ENCODE data around the gene SH3RF3.
"Not testable (repeated sequence)": the region's sequence is repeated elsewhere in the genome, so short reads cannot be mapped to it uniquely, and the experiment has no call there.

The SH3RF3 gene

DNA sequence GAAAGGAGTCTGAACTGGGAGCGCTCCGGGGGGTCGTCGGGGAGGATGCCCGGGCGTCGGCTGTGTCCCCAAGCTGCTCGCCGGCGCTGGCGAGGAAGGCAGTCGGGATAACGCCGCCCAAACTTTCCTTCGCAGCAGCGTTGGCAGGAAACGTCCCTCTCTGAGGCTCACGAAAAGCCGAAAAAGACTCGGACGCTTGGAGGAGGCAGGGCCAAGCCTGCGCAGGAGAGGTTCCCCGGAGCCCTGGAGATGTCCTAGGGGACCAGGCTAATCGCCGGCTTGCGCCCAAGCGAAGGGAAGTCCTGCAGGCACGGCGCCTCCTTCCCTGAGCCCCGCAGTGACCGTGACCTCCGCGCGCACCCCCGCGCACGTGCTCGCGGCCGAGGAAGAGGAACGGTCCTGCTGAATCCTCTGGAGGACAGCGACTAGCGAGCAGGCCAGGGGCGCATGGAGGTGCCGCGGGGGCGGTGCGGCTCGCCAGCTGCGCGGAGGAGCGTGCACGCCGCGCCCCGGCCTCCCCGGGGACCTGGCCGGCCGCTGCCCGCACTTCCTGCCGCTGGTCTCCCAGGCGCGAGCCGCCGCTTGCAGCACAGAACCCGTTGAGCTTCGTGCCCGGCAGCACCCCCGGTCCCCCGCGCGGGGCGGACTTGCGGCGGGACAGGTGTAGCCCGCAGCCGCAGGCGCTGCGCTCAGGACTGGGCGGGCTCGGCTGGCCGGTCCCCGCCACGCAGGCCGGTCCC lies at the start of gene SH3RF3:
SH3RF3 (plus strand) TSS at position 590 of the 740 bp plus-strand sequence.
- peak; percentile 10 for DNase-seq

DNA sequence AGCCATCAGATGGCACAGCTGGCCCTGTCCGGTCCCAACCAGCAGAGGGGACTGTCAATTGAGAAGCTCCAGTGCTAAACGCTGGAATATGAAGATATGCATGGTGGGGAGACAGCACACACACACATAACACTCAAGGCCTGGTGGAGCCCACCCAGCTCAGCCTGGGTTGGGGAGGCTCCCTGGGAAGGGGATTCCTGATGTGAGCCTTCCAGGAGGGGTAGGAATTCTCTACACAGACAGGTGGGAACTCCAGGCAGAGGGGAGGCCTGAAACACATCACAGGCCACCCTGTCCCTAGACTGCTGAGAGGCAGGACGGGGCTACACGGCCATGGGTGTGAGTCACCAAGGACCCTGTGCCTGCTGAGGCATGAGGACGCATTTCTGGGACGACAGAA lies 49.4 kb upstream of the SH3RF3 start:
- no peak for DNase-seq

DNA sequence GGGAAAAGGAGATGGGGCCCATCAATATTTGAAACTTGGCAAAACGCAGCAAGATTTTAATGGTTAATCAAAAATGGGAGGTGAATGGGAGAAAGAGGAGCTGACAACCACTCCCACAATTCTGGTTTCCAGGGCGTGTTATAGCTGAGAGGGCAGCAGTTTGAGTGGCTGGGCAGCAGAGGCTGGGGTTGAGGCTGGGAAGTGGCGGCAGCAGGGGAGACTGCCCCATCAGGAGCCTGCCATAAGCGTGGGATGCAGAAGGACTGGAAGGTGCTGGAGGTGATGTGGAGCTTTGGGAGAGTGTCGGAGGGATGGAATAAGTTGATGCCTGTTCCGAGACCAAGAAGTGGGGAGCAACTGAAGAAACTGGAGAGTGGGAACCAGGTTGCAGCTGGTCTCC lies 48.9 kb upstream of the SH3RF3 start:
- no peak for DNase-seq

DNA sequence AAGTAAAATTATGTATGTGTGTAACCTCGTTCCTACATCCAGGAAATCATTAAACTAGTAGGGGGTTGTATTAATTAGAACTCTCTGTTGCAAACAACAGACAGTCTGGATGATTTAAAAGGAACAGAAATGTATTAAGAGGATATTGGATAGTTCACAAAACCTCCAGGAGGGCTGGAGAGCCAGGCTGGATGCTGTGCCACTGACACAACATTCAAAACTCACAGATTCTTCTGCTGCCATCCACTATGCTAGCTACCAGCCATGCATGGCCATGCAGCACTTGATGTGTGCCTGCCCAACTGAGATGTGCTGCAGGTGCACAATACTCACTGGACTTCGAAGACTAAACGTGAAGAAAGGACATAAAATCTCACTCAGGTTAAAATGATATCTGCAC lies 48.2 kb upstream of the SH3RF3 start:
- DNase-seq: no peak

DNA sequence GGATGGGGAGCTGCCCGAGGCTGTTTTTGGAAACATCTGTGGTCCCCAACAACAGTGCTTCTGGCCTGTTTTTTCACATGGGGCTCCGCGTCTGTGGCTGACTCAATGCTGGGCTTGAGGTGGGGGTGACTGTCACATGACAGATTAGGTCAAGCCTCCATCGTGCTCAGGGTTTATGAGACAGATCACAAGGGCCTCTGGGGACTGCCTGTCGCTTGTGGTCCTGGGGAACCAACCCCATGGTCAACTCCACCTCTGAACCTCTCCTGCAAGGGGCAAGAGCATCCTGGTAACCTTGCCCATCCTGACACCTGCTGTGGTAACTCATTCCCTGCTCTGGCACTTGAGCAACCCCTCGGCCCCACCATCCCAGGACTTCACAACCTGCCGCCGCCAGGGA lies 47.6 kb upstream of the SH3RF3 start:
- DNase-seq: no peak

DNA sequence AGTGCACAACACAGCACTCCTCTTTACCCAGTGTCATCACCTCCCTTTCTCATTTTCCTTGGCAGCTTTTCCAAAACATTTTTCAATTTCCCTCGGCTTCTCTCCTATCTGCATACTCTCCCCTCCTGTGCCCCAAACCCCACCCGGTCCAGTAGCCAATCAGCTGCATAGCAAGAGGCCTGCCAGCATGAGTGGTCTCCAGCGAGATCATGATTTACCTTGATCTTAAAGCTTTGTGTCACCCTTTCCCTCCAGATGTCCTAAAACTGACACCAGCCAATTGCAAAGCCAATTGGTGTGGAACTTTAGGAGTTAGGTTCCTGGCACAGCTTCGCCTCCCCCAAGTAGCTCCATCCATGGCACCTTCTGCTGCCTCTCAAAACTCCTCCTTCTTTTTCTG lies 45.2 kb upstream of the SH3RF3 start:
- DNase-seq: no peak

DNA sequence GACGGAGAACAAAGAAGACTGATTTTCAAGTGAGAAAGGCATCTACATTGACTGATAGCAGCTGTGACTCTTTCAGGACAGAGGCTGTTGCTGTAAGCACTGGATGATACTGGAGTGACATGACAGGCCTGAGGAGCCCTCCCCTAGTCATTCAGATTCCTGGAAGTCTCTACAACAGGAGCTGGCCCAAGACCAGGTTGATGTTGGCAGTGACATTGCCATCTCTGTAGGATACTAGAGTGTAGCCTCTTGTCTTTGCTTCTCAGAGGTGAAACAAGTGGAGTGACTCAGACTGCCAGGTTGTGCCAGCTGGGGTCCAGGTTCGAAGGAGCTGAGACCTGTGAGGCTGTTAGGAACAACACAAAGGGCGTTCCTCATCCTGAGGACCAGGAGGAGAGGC lies 44.7 kb upstream of the SH3RF3 start:
- DNase-seq: no peak

DNA sequence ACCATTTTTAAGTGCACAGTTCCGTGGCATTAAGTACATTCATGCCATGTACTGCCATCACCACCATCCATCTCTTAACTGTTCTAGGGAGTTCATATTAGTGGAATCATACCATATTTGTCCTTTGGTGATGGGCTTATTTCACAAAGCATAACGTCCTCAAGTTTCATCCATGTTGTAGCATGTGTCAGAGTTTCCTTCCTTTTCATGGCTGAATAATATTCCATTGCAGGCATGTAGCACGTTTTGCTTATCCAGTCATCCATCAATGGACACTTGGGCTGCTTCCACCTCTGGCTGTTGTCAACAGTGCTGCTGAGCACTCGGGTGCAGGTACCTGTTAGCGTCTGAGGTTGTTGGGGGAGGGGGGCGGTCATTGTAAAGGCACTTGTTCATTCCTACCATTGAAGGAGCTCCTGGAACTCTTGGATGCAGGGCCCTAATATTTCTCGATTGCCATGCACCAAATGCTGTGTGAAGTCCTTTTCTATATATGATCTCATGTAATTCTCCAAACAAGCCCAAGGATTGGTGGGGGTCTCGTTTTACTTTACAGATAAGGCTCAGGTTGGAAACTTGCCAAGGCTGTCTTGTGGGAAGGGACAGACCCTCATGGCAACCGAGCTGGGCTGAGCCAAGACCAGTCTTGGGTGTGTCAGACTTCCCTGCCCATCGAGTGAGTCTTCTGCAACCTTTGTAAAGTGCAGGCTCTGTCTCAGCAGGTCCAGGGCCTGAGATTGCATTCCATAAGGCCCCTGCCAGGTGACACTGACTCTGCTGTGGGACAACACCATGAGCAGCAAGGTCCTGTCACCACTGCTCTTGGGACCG lies 42.9 kb upstream of the SH3RF3 start:
- DNase-seq: no peak

DNA sequence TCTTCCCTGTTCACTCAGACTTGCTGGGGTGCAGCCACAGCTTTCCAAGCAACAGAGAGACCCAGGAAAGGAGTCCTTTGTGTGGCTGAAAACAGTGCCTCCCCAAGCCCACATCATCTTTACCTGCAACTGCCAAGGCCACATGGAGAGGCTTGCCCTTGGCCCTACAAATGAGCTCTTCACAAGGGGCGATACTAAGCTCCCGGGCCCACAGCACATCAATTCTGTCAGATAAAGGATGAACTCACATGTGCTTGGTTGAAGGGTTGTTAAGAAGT lies 42.3 kb upstream of the SH3RF3 start:
- DNase-seq: no peak

DNA sequence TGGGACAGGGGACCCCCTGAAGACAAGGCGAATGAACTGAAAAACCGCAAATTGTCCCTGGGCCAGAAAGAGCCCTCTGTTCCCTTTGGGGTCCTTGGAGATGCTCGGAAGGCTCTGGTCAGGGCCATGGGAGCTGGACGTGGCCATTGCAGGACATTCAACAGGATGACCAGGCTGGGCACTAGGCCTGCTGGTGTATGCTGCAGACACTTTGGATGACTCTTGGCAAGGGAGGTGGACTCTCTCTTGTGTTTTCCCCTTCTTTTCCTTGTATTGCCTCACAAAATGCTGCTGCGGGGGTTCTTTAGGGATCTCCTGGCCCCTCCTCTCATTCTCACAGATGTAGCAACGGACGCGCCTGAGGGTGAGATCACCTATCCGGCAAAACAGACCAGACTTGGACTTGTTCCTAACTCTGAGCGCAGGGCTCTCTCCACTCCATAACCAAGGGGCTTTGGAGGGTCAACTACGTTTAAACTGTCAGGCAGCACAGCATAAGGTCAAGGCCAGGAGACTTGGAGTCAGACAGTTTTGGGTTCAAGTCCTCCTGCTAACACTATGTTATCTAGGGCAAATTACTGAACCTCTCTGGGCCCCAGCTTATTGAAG lies 41.8 kb upstream of the SH3RF3 start:
- no peak for DNase-seq

DNA sequence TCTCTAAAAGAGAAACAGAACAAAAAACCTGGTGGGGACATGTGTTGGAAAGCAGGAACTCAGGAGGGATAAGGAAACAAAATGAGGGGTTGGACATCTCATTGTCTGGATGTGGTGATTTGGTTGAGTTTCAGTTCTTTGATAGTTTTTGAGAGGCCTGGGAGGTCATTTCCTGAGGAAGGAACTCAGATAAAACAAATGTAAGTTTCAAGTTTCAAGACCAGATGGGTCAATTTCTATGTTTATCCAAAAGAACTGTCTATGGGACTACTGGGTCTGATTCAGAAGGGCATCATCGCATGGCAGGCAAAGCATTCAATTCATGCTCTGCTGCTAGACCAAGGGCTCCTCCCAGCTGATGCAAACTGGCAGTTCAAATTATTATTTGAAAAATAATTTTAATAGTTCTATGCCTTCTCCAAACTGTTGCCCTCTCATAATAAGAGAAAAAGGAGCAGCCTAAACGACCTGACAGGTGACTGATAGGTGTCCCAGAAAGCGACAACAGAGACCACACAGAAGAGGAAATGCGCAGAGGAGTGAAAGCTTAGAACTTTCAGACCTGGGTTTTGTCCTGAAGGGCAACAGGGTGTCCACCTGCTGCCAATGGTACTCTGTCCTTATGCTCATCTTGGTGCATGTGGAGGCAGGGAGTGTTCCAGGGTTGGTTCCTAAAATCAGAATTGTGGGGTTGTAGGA lies 39.3 kb upstream of the SH3RF3 start:
- DNase-seq: no peak

DNA sequence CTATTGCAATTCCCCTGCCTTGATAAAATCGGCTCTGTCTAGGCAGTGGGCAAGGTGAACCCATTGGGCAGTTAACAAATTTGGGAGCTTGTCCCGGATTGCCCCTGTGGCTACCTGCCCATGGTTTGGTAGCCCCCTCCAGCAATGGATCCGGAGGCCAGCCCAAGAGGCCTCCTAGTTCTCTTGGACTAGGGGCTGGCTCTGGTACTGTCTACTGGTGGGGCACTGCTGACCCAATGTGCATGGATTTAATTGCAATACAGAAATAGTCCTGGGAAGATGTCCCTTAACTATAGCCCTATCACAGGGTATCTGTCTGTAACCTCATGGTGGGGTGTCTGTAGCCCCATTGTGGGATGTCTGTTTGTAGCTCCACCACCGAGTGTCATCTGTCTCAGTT lies 37.5 kb upstream of the SH3RF3 start:
- no peak for DNase-seq

DNA sequence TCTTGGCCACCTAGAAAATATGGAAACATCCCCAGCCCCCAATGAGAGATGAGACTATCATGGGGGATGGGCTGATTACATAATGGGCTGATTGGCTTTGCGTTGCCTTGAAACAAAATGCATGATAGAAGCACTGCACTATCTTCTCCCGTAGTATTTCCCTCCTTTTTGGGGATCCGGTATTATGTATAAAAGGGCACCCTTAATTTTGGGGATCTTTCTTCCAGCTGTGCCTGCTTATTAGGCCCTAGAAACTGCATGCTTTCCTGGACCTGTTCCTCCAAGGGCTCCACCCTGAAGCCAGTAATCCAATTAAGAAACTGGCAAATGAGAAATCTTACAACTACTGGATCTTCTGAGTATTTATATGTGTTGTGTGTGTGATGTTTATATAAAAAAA lies 34.9 kb upstream of the SH3RF3 start:
- no peak for DNase-seq

DNA sequence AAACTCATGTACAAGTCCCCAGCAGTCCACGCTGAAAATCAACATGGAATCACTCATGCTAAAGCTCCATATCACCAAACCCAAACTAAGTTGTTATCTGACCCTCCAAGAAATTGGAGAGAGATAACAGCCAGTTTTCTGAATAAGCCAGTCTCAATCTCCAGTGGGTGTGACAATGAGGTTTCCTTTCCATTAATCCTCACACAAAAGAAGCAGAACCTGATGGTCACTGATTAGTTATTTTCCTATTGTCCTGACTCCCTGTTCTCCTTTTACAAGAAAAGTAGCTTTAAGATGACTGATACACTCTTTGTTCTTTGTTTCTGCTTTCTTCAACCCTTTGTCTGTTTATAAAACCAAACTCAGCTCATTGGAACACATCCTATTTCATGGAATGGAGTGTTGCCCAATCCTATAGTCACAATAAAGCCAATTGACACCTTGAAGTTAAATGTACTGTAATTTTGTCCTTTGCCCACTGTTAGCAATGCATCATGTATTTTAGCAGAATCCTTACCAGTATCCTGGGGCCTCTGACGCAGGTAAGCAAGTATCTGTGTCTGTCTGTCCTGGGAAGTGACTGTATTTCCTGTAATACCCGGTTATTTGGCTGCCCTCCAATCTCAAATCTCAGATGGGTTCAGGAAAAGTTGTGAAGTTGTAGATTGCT lies 30.6 kb upstream of the SH3RF3 start:
- no peak for DNase-seq

DNA sequence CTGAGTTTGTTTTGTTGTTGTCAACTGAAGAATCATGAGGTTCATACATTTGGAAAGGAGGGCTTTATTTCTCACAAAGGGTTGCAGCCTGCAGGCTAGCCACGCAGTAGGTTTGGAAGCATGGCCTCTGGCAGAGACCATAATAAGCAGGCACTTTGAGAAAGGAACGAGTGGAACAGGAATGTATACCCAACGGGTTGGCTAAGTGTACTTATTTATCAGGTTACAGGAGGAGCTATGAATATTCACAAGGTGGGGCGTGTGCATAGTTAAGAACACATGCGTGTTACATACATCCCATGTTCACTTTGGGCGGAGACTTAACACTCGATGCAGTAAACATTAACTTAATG lies 30.1 kb upstream of the SH3RF3 start:
- no peak for DNase-seq

DNA sequence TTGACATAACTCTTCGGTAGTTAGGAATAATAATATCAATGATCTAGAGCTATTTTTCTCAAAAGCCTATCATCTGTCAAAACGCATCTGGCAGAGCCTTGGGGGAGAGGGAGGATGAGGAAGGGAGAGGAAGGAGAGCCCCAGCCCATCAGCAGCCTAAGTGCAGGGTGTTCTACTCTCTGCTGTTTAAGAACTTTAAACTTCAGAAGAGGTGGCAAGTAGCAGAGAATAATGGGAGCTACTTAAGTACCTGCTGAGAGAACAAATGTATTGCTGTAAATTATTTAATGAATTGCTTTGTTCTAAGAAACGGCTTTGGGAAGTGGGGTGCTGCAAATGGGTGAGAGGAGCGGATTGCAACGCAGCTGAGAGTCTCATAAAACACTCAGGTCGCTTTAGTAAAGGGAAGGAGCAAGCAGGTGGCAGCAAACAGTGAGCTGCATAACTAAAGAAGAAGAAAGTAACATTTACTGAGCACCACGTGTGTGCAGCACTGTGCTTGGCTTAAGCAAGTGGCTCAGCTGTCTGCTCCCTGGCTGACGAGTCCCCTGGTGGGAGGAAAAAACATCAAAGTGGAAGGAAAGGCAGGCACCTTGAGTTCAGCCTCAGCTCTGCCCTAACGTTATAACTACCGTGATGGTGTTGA lies 26.3 kb upstream of the SH3RF3 start:
- DNase-seq: no peak

DNA sequence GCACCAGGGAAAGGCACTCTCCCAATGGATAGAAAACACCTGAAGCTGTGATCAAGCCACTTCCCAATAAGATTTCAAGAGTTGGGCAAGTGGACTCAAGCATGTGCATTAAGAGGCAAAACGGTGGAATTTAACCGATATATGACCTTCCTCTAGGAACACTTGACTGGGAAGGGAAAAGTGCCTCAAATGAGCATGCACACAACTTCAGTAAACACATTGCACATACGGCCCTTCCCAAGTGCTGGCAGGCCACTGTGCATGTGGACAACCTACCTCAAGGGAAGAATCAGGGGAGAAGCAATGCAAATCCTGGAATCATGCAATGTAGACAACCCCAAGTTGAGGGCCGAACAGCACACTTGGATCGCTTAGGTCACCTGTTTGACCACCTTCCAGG lies 23.9 kb upstream of the SH3RF3 start:
- no peak for DNase-seq

DNA sequence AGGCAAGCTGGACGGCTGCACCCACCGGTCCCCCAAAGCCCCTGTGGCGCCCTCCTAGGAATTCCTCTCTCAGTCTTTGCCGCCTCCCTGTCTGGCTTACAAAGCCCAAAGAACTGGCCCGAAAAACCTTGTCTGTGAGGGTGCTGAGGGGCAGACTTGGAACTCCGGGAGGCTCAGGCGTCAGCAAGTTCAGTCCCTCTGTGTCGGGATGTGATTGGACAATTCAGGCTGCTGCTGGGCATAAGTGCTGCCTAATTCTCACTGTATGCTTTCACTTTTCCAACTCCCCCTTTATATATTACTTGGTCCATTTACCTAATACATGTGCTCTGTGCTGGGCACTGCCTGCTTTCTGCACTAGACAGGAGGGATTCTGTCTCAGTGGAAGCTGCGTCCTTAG lies 20.3 kb upstream of the SH3RF3 start:
- no peak for DNase-seq

DNA sequence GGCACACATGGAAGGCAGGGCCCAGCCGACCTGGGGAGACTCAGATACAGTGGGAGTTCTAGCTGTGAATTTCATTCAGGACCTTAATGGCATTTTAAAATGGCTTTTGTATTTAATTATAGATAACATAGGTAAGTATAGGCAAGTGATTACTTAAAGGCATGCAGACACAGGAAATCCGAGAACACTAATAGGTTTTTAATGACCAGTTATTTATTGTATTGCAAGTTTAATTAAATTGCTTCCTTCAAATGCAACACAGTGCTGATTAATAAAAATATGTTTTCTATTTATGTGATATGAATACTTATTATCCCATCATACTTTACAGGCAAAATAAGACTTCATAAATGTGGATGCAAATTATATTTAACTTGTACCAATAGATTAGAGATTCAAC lies 19.7 kb upstream of the SH3RF3 start:
- no peak for DNase-seq

DNA sequence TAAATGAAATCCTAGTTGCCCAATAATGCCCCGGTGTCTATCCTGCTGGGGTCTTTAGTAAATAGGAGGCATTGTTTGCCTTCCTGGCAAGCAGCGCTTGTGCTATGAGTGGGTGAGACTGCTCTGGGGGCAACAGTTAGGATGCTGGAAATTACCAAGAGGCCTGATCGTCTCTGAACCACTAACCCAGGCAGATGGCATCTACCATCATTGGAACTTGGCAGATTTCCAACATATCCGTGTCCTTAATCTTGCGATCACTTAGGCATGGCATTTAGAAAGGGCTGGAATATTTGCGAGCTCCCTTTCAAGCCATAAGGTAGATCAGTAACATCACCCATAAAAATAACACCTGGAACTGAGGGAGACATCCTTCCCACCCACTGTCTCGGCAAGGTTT lies 18.8 kb upstream of the SH3RF3 start:
- no peak for DNase-seq

DNA sequence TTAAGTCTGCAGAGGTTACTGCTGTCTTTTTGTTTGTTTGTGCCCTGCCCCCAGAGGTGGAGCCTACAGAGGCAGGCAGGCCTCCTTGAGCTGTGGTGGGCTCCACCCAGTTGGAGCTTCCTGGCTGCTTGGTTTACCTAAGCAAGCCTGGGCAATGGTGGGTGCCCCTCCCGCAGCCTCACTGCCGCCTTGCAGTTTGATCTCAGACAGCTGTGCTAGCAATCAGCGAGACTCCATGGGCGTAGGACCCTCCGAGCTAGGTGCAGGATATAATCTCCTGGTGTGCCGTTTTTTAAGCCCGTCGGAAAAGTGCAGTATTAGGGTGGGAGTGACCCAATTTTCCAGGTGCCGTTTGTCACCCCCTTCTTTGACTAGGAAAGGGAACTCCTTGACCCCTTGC lies 11.8 kb upstream of the SH3RF3 start:
- not testable (repeated sequence) for DNase-seq

DNA sequence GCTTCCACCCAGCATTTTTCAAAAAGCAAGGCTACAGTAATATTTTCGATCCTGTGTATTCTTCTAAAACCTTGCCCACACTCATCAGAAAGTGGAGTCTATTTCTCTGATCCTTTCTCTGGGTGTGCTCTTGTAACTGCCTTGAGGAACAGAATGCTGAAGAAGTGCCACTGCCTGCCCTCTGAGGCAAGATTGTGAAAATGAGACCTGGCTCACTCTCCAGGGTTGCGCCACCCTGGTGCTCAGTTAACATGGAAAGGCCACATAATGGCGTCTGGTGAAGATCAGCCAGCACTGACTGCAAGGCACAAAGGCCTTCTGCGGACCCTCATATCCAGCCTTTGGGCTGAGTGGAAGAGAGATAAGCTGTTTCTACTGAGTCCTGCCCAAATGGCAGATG lies 11.2 kb upstream of the SH3RF3 start:
- no peak for DNase-seq

DNA sequence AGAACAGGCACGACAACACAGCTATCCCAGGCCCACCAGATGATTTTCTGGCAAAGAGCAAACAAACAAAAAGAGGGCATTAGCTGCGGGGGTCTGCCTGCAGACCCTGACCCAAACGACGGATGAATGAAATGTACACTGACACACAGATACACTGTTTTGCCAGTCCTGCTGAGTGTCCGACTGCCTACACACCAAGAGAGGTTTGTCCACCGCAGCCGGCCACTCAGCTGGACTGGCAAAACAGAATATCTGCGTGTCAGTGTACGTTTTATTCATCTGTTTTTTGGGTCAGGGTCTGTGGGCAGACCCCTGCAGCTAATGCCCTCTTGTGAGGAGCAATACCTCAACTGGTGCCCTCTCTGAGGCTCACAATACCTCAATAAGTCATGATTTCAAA lies 10.7 kb upstream of the SH3RF3 start:
- no peak for DNase-seq

All from hematopoietic multipotent progenitor cell treated with erythropoietin and hydrocortisone succinate and interleukin-3 and kit ligand, for 6 days (in vitro differentiated cells).